Esophagus muscularis mucosa (tissue), 4 donors: ENCODE results near the gene TTC23L.

Source experiments
- CTCF ChIP-seq, 3 experiments: fragments of 200-600 bp in 2 of 3; fragments of 450-650 bp in 1 of 3; sonication (generic) in 2 of 3; IDR thresholded peaks; one replicate each; pipeline ENCODE4 v1.5.1; 2017 to 2019; ENCODE audit warnings: antibody characterized with exemption in 3 of 3, mild to moderate bottlenecking in 2 of 3, moderate library complexity in 1 of 3
- EP300 ChIP-seq: sonication (generic); formaldehyde crosslinking; IDR thresholded peaks from one replicate; pipeline ENCODE4 v1.6.1; 2017; ENCODE audit warnings: antibody characterized with exemption
- POLR2A ChIP-seq: fragments of 450-650 bp; IDR thresholded peaks from one replicate; pipeline ENCODE4 v1.6.1; 2017; ENCODE audit warnings: antibody characterized with exemption, moderate library complexity, mild to moderate bottlenecking, low read depth
- POLR2AphosphoS5 ChIP-seq, 2 donors: sonication (generic); formaldehyde crosslinking; IDR thresholded peaks; one replicate each; pipeline ENCODE4 v1.6.1; 2017; ENCODE audit warnings: antibody characterized with exemption in 2 of 2

GRCh38 chr5:34818717-34819116 is 20.2 kb upstream of the TTC23L start:
- TF ChIP-seq POLR2A (no peak), POLR2AphosphoS5 (IDR thresholded peaks at IDR 0.05) (no peak), CTCF (IDR thresholded peaks at IDR 0.05) (no peak), EP300 (no peak)
